GM12878 (cell line): Measurements from ENCODE around the gene SDK2. TPM values are rescaled to one million over a fixed set of nuclear protein-coding genes. Genes with fewer than 3 reads are reported as not detected.

Experiments
- ATAC-seq: fragments of 200-7000 bp; cut with Tn5 transposase; 3 replicates; pipeline ENCODE4 v1.9.1; 2020; ENCODE audit warnings: mild to moderate bottlenecking, moderate library complexity
- BruUV-seq: library from RNA; stranded (reverse); fragments of 400-500 nt; replicated peaks from 2 replicates; lab custom pipeline; 2021; lab: Mats Ljungman, UMichigan
- CTCF ChIA-PET: fragments of 300-600 bp; sonication (Branson Sonifier 250); formaldehyde crosslinking; extraction: SDS; loops from one replicate; lab custom pipeline; 2021; ENCODE audit warnings: inconsistent platforms; lab: Yijun Ruan, JAX
- POLR2A ChIA-PET: fragments of 350-600 bp; formaldehyde crosslinking; extraction: SDS; loops from one replicate; lab custom pipeline; 2021; ENCODE audit warnings: inconsistent platforms; lab: Charles Lee
- RAD21 ChIA-PET: fragments of 300-600 bp; sonication (Branson Sonifier 250); formaldehyde crosslinking; loops from one replicate; lab custom pipeline; 2023; ENCODE audit warnings: antibody characterized with exemption; ENCODE audit not compliant: unreplicated experiment; lab: Charles Lee
- SMC1A ChIA-PET: fragments of 300-600 bp; sonication (Branson Sonifier 250); formaldehyde crosslinking; loops from one replicate; lab custom pipeline; 2023; ENCODE audit not compliant: unreplicated experiment, uncharacterized antibody; lab: Charles Lee
- DNase-seq: peaks from one replicate; pipeline ENCODE4 v3.0.0-alpha.2; 2011; ENCODE audit warnings: low read depth, low spot score
- FAIRE-seq: peaks from 3 replicates; lab custom pipeline; 2011; peaks lifted over from hg19 to GRCh38; lab: Jason Lieb, UNC
- H2AFZ ChIP-seq: 2 replicates; pipeline ENCODE4 v1.6.0; 2011; ENCODE audit warnings: low read depth, low read length, control low read depth; ENCODE audit not compliant: control insufficient read depth
- H3K27ac ChIP-seq: 2 replicates; pipeline ENCODE4 v1.5.1; 2011; ENCODE audit warnings: control low read depth; ENCODE audit not compliant: control insufficient read depth, insufficient read depth
- H3K27me3 ChIP-seq, 2 experiments: replicated peaks in 1 of 2; 2 replicates each; pipeline versions ENCODE4 v1.6.0 to v1.6.1; 2011; ENCODE audit warnings: low read length in 1 of 2; ENCODE audit not compliant: control insufficient read depth in 2 of 2, insufficient read depth in 2 of 2
- H3K36me3 ChIP-seq, 2 experiments: 2 replicates each; pipeline ENCODE4 v1.5.1; 2011; ENCODE audit warnings: low read length in 1 of 2; ENCODE audit not compliant: control insufficient read depth in 2 of 2, insufficient read depth in 2 of 2
- H3K4me1 ChIP-seq: 2 replicates; pipeline ENCODE4 v1.6.1; 2011; ENCODE audit warnings: mild to moderate bottlenecking, low read length, moderate library complexity, mixed read lengths; ENCODE audit not compliant: control insufficient read depth, insufficient read depth
- H3K4me2 ChIP-seq: 2 replicates; pipeline ENCODE4 v1.6.0; 2011; ENCODE audit warnings: control low read depth; ENCODE audit not compliant: control insufficient read depth, insufficient read depth
- H3K4me3 ChIP-seq: fragments of 200-600 bp; sonication (generic); 2 replicates; pipeline ENCODE4 v1.5.1; 2016
- H3K79me2 ChIP-seq: 2 replicates; pipeline ENCODE4 v1.6.0; 2011; ENCODE audit warnings: low read length; ENCODE audit not compliant: control insufficient read depth, insufficient read depth
- H3K9ac ChIP-seq: 2 replicates; pipeline ENCODE4 v1.8.0; 2011; ENCODE audit warnings: low read length, control low read depth, mixed read lengths; ENCODE audit not compliant: control insufficient read depth, insufficient read depth
- H3K9me3 ChIP-seq: replicated peaks from 3 replicates; pipeline ENCODE4 v1.5.1; 2011; ENCODE audit warnings: mild to moderate bottlenecking, low read length; ENCODE audit not compliant: control insufficient read depth, insufficient read depth
- H4K20me1 ChIP-seq: 2 replicates; pipeline ENCODE4 v1.6.0; 2011; ENCODE audit not compliant: control insufficient read depth, insufficient read depth
- ASH2L ChIP-seq: fragments of 300-600, 200-600 bp; sonication (generic); IDR thresholded peaks from 2 replicates; pipeline ENCODE4 v1.6.1; 2017; ENCODE audit warnings: low read depth, mild to moderate bottlenecking, borderline replicate concordance
- BACH1 ChIP-seq: fragments of 450-650 bp; IDR thresholded peaks from 2 replicates; pipeline ENCODE4 v1.6.1; 2017; ENCODE audit warnings: mild to moderate bottlenecking, borderline replicate concordance
- ESRRA ChIP-seq: IDR thresholded peaks from 2 replicates; pipeline ENCODE4 v1.6.1; 2012; ENCODE audit warnings: mild to moderate bottlenecking, low read length, improper control_type of control experiment
- JUND ChIP-seq: IDR thresholded peaks from 2 replicates; pipeline ENCODE4 v1.6.1; 2012; ENCODE audit warnings: low read depth, mild to moderate bottlenecking, low read length, improper control_type of control experiment, moderate library complexity
- LARP7 ChIP-seq: fragments of 450-650 bp; IDR thresholded peaks from 2 replicates; pipeline ENCODE4 v1.6.1; 2017; ENCODE audit warnings: mild to moderate bottlenecking
- NR2C1 ChIP-seq: fragments of 450-650 bp; IDR thresholded peaks from 2 replicates; pipeline ENCODE4 v1.6.1; 2017; ENCODE audit warnings: antibody characterized with exemption, mild to moderate bottlenecking, moderate library complexity
- PAX8 ChIP-seq: fragments of 450-650 bp; IDR thresholded peaks from 2 replicates; pipeline ENCODE4 v1.6.1; 2017; ENCODE audit warnings: mild to moderate bottlenecking, moderate library complexity
- SP1 ChIP-seq: IDR thresholded peaks from one replicate; pipeline ENCODE4 v1.6.1; 2011; ENCODE audit warnings: low read depth, low read length
- WGBS: methylation state at CpG from one replicate; pipeline ENCODE4 v1.1.6; 2016; ENCODE audit warnings: low lambda C conversion rate; ENCODE audit not compliant: insufficient replicate concordance, insufficient coverage; ENCODE audit errors: missing lambda C conversion rate; 5-methylcytosine and 5-hydroxymethylcytosine counted together
- in situ Hi-C: fragments of 300-500 bp; cut with MboI; formaldehyde crosslinking; loops from 9 replicates; pipeline ENCODE4 v1.14.3; 2018; ENCODE audit warnings: mixed read lengths
- intact Hi-C: fragments of 100-400 bp; cut with micrococcal nuclease; formaldehyde crosslinking; loops from one replicate; pipeline ENCODE4 v1.14.2; 2022; ENCODE audit not compliant: unreplicated experiment
- polyA plus RNA-seq, 11 experiments: library from polyadenylated mRNA; depleted of rRNA in 4 of 11; unstranded in 6 of 11; stranded (reverse) in 5 of 11; fragments of >200 nt; fragmentation: Nextera tagmentation in 4 of 11; fragmentation: Illumina TruSeq in 1 of 11; extraction: Ambion mirVana in 4 of 11; extraction: Trizol in 1 of 11; gene quantifications; 1 replicate in 1 of 11; 2 replicates in 10 of 11; pipeline versions ENCODE4 v1.2.1 to v1.2.3, GENCODE V29; 2011 to 2016; ENCODE audit warnings: inconsistent platforms in 2 of 11, missing spikeins in 2 of 11, low read depth in 1 of 11
- total RNA-seq, 4 experiments: library from RNA; depleted of rRNA in 3 of 4; stranded (reverse); fragments of >200 nt in 3 of 4; fragmentation: Illumina TruSeq in 1 of 4; extraction: Trizol in 1 of 4; gene quantifications; 2 replicates each; pipeline versions ENCODE4 v1.2.1 to v1.2.3, GENCODE V29; 2013 to 2021
- TF ChIP-seq, protein P1 (sequence below): fragments of 450-650 bp; IDR thresholded peaks from 2 replicates; pipeline ENCODE4 v1.6.1; 2018; ENCODE audit warnings: borderline replicate concordance, mild to moderate bottlenecking; ENCODE audit not compliant: partially characterized antibody

Gene SDK2
- total and polyA plus RNA-seq, 10 of the 15 experiments (the other 5 are each of a cell fraction or from before 2014, with no cell fraction given), result 0.03 to 0.08 (median 0.03) TPM; not detected in 7

GRCh38 chr17:73288534-73289302, 355.5 kb downstream of the SDK2 start (continued):
- no peak for TF ChIP-seq JUND

- peaks cover 38% of the 10 kb centered on the region for H3K4me1 ChIP-seq
- ChIA-PET POLR2A (interaction anchor here (0.6 to 1.0 kb wide), 2 partner anchors 21 to 35 kb away, joined by 3 read pairs; no protein-coding TSS in a partner anchor), RAD21 (no interaction called here), SMC1A (no interaction called here), CTCF (no interaction called here)
- no peak overlapping the region for H2AFZ ChIP-seq
- H3K4me3 ChIP-seq, result no peak overlapping the region
- DNase-seq (no peak), ATAC-seq (no peak), FAIRE-seq (no peak)
- intact Hi-C loops, result no loop called here
- no peak overlapping the region for H3K4me2 ChIP-seq
- in situ Hi-C loops, result no loop called here
- H3K79me2 ChIP-seq, result peaks cover 7% of the 10 kb centered on the region
- H3K9me3 ChIP-seq, result no peaks in the 10 kb centered on the region
- H3K36me3 ChIP-seq, result peaks cover 3 to 11% of the 10 kb centered on the region in 2 experiments; a peak in 2 of 4 replicates
- H3K27ac ChIP-seq, result no peak overlapping the region
- H4K20me1 ChIP-seq, result no peaks in the 10 kb centered on the region
- no peak for TF ChIP-seq NR2C1
- no peak for TF ChIP-seq ESRRA
- TF ChIP-seq, protein P1, sequence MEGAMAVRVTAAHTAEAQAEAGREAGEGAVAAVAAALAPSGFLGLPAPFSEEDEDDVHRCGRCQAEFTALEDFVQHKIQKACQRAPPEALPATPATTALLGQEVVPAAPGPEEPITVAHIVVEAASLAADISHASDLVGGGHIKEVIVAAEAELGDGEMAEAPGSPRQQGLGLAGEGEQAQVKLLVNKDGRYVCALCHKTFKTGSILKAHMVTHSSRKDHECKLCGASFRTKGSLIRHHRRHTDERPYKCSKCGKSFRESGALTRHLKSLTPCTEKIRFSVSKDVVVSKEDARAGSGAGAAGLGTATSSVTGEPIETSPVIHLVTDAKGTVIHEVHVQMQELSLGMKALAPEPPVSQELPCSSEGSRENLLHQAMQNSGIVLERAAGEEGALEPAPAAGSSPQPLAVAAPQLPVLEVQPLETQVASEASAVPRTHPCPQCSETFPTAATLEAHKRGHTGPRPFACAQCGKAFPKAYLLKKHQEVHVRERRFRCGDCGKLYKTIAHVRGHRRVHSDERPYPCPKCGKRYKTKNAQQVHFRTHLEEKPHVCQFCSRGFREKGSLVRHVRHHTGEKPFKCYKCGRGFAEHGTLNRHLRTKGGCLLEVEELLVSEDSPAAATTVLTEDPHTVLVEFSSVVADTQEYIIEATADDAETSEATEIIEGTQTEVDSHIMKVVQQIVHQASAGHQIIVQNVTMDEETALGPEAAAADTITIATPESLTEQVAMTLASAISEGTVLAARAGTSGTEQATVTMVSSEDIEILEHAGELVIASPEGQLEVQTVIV, result no peak
- no peak for TF ChIP-seq PAX8
- no peak for TF ChIP-seq SP1
- no peak for TF ChIP-seq LARP7
- no peak for TF ChIP-seq BACH1
- TF ChIP-seq ASH2L, result no peak
- H3K9ac ChIP-seq, result no peak overlapping the region
- no TSS peak for BruUV-seq
- no peaks in the 10 kb centered on the region for H3K27me3 ChIP-seq
- 66% methylated on average over 8 of the region's 8 CpGs for WGBS
Measured at GRCh38 chr17:73286863-73287296, 357.4 kb downstream of the SDK2 start.
